Measurements from ENCODE around the gene RALGAPA1. TPM values are rescaled to one million over a fixed set of nuclear protein-coding genes. Genes with fewer than 3 reads are reported as not detected.

Gene RALGAPA1
- total RNA-seq, result 285 TPM

GRCh38 chr14:35808638-35809563, at the start of gene RALGAPA1:
Gene RALGAPA1 (minus strand): TSS chr14:35809295. CDS start chr14:35808835, 460 bp downstream.

GRCh38 chr14:35826218-35826951, 17.3 kb upstream of the RALGAPA1 start, which contains the start of gene BRMS1L:
Gene BRMS1L (plus strand): TSS chr14:35826338. CDS start chr14:35826517, 179 bp downstream.

GRCh38 chr14:35533357-35534207, 275.5 kb downstream of the RALGAPA1 start, which contains the start of gene INSM2:
Gene INSM2 (plus strand): TSS chr14:35534164. CDS start chr14:35534253, 89 bp downstream.

Small RNAs within 50 kb of the gene (small RNA-seq; reads per million reads assigned to genes)
- not detected for gene RF00322 (ENCODE audit: low replicate concordance)

Other genes with a start within 250 kb of the RALGAPA1 start
- 18.8 TPM for gene BRMS1L, start 17.0 kb upstream of the RALGAPA1 start, total RNA-seq

Data from parietal lobe (tissue), 2 donors.